Activated naive CD4-positive, alpha-beta T cell treated with anti-CD3 and anti-CD28 coated beads, Interleukin-2, amount 50 U/mL, for 72 hours (primary cell): ENCODE results near the gene TMOD1. TPM values are rescaled to one million over a fixed set of nuclear protein-coding genes. Genes with fewer than 3 reads are reported as not detected.

Experiments
- ATAC-seq, 2 donors: fragments of 150-1000 bp; cut with Tn5 transposase; 2 replicates each; pipeline ENCODE4 v1.10.0; 2021; ENCODE audit warnings: mild to moderate bottlenecking in 2 of 2, moderate library complexity in 2 of 2
- DNase-seq, 2 donors: peaks; one replicate each; pipeline ENCODE4 v3.0.0; 2021 to 2022; ENCODE audit warnings: low spot score in 2 of 2
- H3K27ac Mint-ChIP-seq, 2 donors: one replicate each; pipeline ENCODE4 v1.8.0; 2022; ENCODE audit warnings: mild to moderate bottlenecking in 2 of 2, mixed read lengths in 2 of 2
- H3K36me3 Mint-ChIP-seq, 2 donors: one replicate each; pipeline ENCODE4 v1.8.0; 2022; ENCODE audit warnings: mixed read lengths in 2 of 2
- H3K9me3 Mint-ChIP-seq, 2 donors: one replicate each; pipeline ENCODE4 v1.8.0; 2022; ENCODE audit warnings: mixed read lengths in 2 of 2
- total RNA-seq, 2 donors: library from RNA; stranded (reverse); gene quantifications; one replicate each; pipeline ENCODE4 v1.2.3, GENCODE V29; 2022

Gene TMOD1
- total RNA-seq, 2 donors from 2014 or later = 0.96 to 1.5 TPM

GRCh38 chr9:97507428-97507984 lies 6.0 kb downstream of the TMOD1 start:
- H3K36me3 Mint-ChIP-seq = no peaks in the 10 kb centered on the region
- no peak overlapping the region for H3K27ac Mint-ChIP-seq
- no peaks in the 10 kb centered on the region for H3K9me3 Mint-ChIP-seq
- ATAC-seq (no peak), DNase-seq (no peak)

GRCh38 chr9:97508852-97509251 lies 7.4 kb downstream of the TMOD1 start:
- H3K9me3 Mint-ChIP-seq = no peaks in the 10 kb centered on the region
- ATAC-seq (no peak), DNase-seq (no peak)
- H3K36me3 Mint-ChIP-seq = no peaks in the 10 kb centered on the region
- no peak overlapping the region for H3K27ac Mint-ChIP-seq

- peak in 1 of 2 donors; percentile 31 for DNase-seq
- ATAC-seq = peak; percentile 37 to 90
- Mint-ChIP-seq H3K36me3 (no peaks in the 10 kb centered on the region), H3K27ac (peak overlapping the region in 1 of 2 donors; percentile 93), H3K9me3 (no peaks in the 10 kb centered on the region)
These were observed 9.6 kb downstream of the TMOD1 start for GRCh38 chr9:97510797-97511654.

DNA sequence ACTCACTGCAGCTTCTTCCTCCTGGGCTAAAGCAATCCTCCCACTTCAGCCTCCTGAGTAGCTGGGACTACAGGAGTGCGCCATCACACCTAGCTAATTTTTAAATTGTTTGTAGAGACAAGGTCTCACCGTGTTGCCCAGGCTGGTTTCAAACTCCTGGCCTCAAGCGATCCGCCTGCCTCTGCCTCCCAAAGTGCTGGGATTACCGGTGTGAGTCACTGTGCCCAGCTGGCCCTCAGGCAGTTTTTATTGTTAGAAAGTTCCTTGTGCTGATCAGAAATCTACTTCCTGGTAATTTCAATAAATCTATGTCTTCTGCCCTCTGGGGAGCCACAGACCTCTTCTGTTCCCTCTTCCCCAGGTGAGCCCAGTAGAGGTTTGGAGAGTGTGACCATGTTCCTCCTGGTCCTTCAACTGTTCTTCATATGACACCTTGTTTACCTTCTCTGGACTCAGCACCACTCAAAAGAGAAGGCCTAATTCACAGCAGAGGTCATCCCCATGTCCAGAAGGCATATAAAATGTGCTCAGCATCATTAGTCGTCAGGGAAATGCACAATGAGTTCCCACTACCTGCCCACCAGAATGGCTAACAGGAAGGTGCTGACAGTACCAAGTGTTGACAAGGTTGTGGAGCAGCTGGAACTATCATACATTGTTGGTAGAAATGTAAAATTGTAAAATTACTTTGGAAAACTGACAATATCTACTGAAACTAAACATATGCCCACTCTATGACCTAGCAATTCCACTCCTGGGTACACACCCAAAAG lies 10.4 kb downstream of the TMOD1 start:
- peak overlapping the region in 1 of 2 donors; percentile 93 for H3K27ac Mint-ChIP-seq
- H3K36me3 Mint-ChIP-seq = no peaks in the 10 kb centered on the region
- ATAC-seq (no peak), DNase-seq (no peak)
- no peaks in the 10 kb centered on the region for H3K9me3 Mint-ChIP-seq

DNA sequence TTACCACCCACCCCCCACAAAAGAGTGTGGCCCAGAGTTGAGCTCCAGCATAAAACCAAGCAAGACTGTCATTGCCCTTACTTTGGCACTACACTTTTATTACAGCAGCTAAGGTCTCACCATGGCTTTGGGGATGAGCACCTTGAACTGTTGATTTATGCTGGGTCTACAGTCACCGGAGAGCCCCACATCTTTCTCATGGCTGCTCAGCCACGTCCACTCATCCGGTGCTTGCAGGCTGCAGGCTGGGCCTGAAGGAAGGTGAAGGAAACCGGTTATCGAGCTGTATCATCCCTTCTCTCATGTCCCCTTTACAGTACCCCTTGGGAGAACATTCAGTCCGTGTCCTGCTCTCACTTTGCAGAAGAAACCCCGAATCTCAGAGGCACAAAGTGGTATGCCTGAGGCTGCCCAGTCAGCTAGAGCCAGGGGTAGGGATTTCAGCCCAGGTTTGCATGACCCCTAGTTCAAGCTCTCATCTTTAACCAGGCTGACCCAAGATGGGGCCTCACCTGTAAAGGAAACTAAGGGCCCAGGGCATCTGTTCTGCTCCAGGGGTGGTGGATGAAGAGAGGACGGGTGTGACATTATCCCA lies 11.6 kb downstream of the TMOD1 start:
- H3K27ac Mint-ChIP-seq = no peak overlapping the region
- H3K36me3 Mint-ChIP-seq = no peaks in the 10 kb centered on the region
- no peak for ATAC-seq
- peak in 1 of 2 donors; percentile 39 for DNase-seq
- no peaks in the 10 kb centered on the region for H3K9me3 Mint-ChIP-seq

DNA sequence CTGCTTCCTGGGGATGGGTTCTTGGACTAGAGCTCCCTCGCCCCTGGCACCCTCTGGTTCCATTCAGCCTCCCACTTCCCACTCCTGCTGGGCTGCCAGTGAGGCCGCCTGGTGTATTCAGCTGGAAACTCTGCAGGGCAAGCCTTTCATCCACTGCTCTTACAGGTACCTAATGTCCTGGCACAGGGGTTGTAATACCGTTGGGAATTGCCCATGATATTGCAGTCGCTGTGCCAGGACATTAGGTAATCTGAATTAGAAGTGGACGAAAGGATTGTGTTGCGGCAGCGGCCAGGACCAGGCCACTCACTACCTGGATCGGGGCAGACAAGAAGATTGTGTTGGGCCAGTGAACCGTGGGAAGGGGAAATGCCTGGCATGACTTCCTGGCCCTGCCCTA lies 13.1 kb downstream of the TMOD1 start:
- DNase-seq (no peak), ATAC-seq (no peak)
- Mint-ChIP-seq H3K36me3 (no peaks in the 10 kb centered on the region), H3K27ac (no peak overlapping the region), H3K9me3 (no peaks in the 10 kb centered on the region)

DNA sequence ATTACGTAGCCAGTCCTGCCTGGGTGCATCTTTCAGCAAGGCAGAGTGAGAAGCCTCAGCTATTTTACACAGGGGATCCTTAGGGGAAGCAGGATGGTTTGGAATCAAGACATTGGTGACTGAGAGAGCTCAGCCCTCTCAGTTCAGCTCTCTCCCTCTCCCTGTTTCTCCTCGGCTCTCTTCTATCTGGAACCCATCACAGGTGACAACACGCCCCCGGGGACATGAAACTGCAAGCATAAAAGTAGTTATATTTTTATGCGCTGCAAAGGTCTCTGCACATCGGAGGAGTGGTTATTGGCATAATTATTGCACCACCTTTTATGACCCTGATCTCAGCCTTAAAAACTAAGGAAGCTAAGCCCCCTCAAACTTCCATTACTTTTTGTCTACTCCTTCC lies 14.2 kb downstream of the TMOD1 start:
- Mint-ChIP-seq H3K36me3 (no peaks in the 10 kb centered on the region), H3K9me3 (no peaks in the 10 kb centered on the region), H3K27ac (no peak overlapping the region)
- no peak for DNase-seq
- ATAC-seq = no peak

- Mint-ChIP-seq H3K9me3 (no peaks in the 10 kb centered on the region), H3K27ac (no peak overlapping the region), H3K36me3 (no peaks in the 10 kb centered on the region)
- no peak for DNase-seq
- ATAC-seq = no peak
These were observed 14.6 kb downstream of the TMOD1 start for GRCh38 chr9:97516111-97516510.

- Mint-ChIP-seq H3K27ac (no peak overlapping the region), H3K9me3 (no peaks in the 10 kb centered on the region), H3K36me3 (no peaks in the 10 kb centered on the region)
- ATAC-seq (no peak), DNase-seq (no peak)
These were observed 16.0 kb downstream of the TMOD1 start for GRCh38 chr9:97517331-97518089.

- no peak for DNase-seq
- no peaks in the 10 kb centered on the region for H3K36me3 Mint-ChIP-seq
- ATAC-seq = no peak
- H3K27ac Mint-ChIP-seq = no peak overlapping the region
- H3K9me3 Mint-ChIP-seq = no peaks in the 10 kb centered on the region
These were observed 16.9 kb downstream of the TMOD1 start for GRCh38 chr9:97518166-97518908.

DNA sequence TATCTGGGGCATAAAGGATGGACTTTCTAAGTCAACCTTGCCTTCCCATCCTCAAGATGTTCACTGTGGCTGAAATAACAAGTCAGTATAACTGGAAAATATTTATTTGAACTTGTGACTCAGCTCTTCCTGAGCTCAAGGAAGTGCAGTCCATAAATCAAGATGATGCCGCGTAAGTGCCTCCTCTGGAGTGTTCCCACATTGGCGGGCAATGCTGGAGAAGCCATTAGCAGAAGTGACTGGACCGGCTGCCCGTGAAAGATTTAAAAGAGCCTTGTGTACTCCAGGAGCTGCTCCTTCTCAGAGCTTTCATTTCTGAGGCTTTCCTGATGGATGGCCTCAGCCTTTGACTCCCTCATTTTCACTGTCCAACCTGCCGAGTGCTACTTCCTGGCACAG lies 17.4 kb downstream of the TMOD1 start:
- ATAC-seq = no peak
- no peaks in the 10 kb centered on the region for H3K9me3 Mint-ChIP-seq
- no peak overlapping the region for H3K27ac Mint-ChIP-seq
- H3K36me3 Mint-ChIP-seq = no peaks in the 10 kb centered on the region
- DNase-seq = no peak

GRCh38 chr9:97519441-97519970 lies 18.0 kb downstream of the TMOD1 start:
- Mint-ChIP-seq H3K9me3 (no peaks in the 10 kb centered on the region), H3K36me3 (no peaks in the 10 kb centered on the region)
- ATAC-seq = no peak

GRCh38 chr9:97521576-97522333 lies 20.3 kb downstream of the TMOD1 start:
- no peaks in the 10 kb centered on the region for H3K36me3 Mint-ChIP-seq

More at GRCh38 chr9:97519441-97519970, 18.0 kb downstream of the TMOD1 start:
- H3K27ac Mint-ChIP-seq = no peak overlapping the region
- DNase-seq = no peak

GRCh38 chr9:97524424-97524823 lies 23.0 kb downstream of the TMOD1 start:
- H3K9me3 Mint-ChIP-seq = no peaks in the 10 kb centered on the region
- DNase-seq (no peak), ATAC-seq (no peak)
- H3K27ac Mint-ChIP-seq = no peak overlapping the region
- H3K36me3 Mint-ChIP-seq = no peaks in the 10 kb centered on the region

More at GRCh38 chr9:97521576-97522333, 20.3 kb downstream of the TMOD1 start:
- Mint-ChIP-seq H3K9me3 (no peaks in the 10 kb centered on the region), H3K27ac (no peak overlapping the region)
- ATAC-seq (no peak), DNase-seq (no peak)

- Mint-ChIP-seq H3K27ac (no peak overlapping the region), H3K9me3 (no peaks in the 10 kb centered on the region), H3K36me3 (no peaks in the 10 kb centered on the region)
- DNase-seq (no peak), ATAC-seq (no peak)
These were observed 24.0 kb downstream of the TMOD1 start for GRCh38 chr9:97525451-97525850.
